ENCODE measurements around the gene POU2F3. TPM values are rescaled to one million over a fixed set of nuclear protein-coding genes. Genes with fewer than 3 reads are reported as not detected.
A peak's percentile ranks its signal among the peaks of the same experiment; 100 is the strongest.

Gene POU2F3
- total and polyA plus RNA-seq, 2 of the 13 experiments (the other 11 are each of a cell fraction or from before 2014, with no cell fraction given), result not detected

DNA sequence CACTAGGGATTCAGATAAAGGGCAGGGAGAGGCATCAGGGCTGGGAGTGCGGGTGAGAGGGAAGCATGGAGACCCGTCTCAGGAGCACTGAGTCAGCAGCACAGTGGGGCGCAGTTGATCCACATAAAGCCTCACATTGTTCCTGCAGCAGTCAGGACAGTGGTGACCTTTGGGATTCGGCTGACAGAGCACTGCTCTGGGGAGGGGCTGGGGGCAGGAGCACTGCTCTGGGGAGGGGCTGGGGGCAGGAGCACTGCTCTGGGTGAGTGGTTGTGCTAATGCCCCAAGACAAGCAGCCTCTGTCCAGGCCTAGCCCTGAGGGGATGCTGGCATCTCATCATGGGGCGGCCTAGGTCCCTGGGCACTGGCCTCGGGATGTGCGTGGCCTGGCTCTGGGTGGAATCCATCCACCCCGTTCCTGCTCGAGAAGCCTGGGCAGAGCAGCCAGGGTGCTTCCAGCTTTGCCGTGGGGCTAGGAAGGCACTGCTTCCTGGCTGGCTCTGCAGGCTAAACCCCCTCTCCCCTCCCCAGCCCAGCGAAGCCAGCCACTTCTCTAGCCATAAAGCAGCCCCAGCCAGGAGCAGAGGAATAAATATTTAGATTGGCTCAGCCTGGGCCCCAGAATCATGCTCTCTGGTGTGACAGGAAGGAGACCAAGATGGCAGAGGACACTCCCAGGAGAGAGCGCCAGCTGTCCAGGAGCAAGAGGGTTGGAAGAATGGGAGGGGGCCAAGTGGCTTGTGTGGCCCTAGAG, 21.8 kb upstream of the POU2F3 start (continued):
- TF ChIP-seq ELK4 (CRISPR knock-in tag; IDR thresholded peaks at IDR 0.05; ENCODE audit: borderline replicate concordance) (no peak), HHEX (CRISPR knock-in tag; IDR thresholded peaks at IDR 0.05) (no peak), SP4 (CRISPR knock-in tag; IDR thresholded peaks at IDR 0.05) (no peak), HNF4A (CRISPR knock-in tag; IDR thresholded peaks at IDR 0.05) (peak; percentile 86), AKAP8 (CRISPR knock-in tag; IDR thresholded peaks at IDR 0.05) (peak; percentile 29; the same call in 1 of the 2 replicates), FOXJ3 (CRISPR knock-in tag; IDR thresholded peaks at IDR 0.05; ENCODE audit: borderline replicate concordance) (no peak), EED (CRISPR knock-in tag; IDR thresholded peaks at IDR 0.05) (no peak), THAP7 (CRISPR knock-in tag; IDR thresholded peaks at IDR 0.05) (no peak), SIN3A (IDR thresholded peaks at IDR 0.05; ENCODE audit: borderline replicate concordance, low read depth, low read length) (no peak), SNRNP70 (IDR thresholded peaks at IDR 0.05; ENCODE audit: low read depth, low read length) (no peak), ZIK1 (CRISPR knock-in tag; IDR thresholded peaks at IDR 0.05; ENCODE audit: borderline replicate concordance, low read depth) (no peak), SPEN (CRISPR knock-in tag; IDR thresholded peaks at IDR 0.05; ENCODE audit: low read depth) (no peak), ZNF772 (CRISPR knock-in tag; IDR thresholded peaks at IDR 0.05) (no peak), ATF2 (CRISPR knock-in tag; IDR thresholded peaks at IDR 0.05) (no peak), ATF1 (CRISPR knock-in tag; IDR thresholded peaks at IDR 0.05) (no peak), FOXC1 (CRISPR knock-in tag; IDR thresholded peaks at IDR 0.05; ENCODE audit: borderline replicate concordance) (no peak), ZNF615 (CRISPR knock-in tag; IDR thresholded peaks at IDR 0.05; ENCODE audit: borderline replicate concordance) (no peak), FOSL2 (CRISPR knock-in tag; IDR thresholded peaks at IDR 0.05) (peak; percentile 77), SRSF9 (IDR thresholded peaks at IDR 0.05; ENCODE audit: borderline replicate concordance, insufficient read depth, low read depth, low read length, poor library complexity, severe bottlenecking) (no peak), TP53 (CRISPR knock-in tag; conservative IDR thresholded peaks at IDR 0.05) (no peak), JUN (CRISPR knock-in tag; IDR thresholded peaks at IDR 0.05) (no peak), KMT2B (CRISPR knock-in tag; IDR thresholded peaks at IDR 0.05) (no peak), MXI1 (IDR thresholded peaks at IDR 0.05; ENCODE audit: borderline replicate concordance, low read depth, low read length) (no peak), ZNF292 (CRISPR knock-in tag; IDR thresholded peaks at IDR 0.05; ENCODE audit: borderline replicate concordance, low read depth) (peak; percentile 66; the same call in 1 of the 2 replicates), ZFX (CRISPR knock-in tag; IDR thresholded peaks at IDR 0.05; ENCODE audit: low read depth) (peak; percentile 66), ZNF260 (CRISPR knock-in tag; IDR thresholded peaks at IDR 0.05; ENCODE audit: borderline replicate concordance, low read depth) (no peak), KDM4B (CRISPR knock-in tag; IDR thresholded peaks at IDR 0.05) (0 out of 2 replicates have a peak, but pooled peaks have one; percentile 59)
